Measurements from ENCODE around the gene RARS2.

DNA sequence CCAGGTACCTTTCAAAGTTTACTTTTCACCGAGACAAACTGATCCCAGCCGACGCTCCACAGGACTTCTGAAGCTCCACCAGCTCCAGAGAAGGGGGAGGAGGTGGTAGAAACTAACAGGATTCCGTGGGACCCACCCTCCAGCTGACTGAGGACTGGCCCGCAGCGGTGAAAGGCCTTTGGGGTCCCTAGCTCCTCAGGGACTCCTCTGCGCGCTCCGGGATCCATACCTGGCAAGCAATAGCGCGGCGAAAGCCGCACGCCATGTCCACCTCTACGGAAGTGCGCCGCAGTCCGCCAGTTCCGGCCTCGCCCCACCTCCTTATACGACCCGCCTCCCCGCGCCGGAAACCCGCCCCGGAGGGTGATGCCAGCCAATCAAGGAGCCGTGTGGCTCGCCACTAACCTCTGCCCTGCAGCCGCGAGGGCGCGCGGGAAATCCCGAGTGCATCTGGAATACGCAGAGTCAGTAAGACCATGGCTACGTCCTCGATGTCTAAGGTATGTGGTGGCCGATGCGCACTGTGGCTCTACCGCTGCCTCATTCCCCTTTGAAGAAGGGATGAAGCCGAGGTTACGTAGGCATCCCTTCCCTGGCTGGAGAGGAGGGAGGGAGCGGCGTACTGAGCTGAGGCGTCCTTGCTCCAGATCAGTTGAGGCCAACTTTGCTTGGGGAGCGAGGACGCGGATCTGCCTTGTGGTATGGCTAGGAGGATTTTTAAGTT, at the start of gene RARS2, which contains the start of gene ORC3:
- no peak for TF ChIP-seq FOXJ3 (CRISPR knock-in tag; IDR thresholded peaks at IDR 0.05)
- TF ChIP-seq FOXP1 (CRISPR knock-in tag; IDR thresholded peaks at IDR 0.05), result peak; percentile 77; the same call in 1 of the 2 replicates
- TF ChIP-seq, protein P1, sequence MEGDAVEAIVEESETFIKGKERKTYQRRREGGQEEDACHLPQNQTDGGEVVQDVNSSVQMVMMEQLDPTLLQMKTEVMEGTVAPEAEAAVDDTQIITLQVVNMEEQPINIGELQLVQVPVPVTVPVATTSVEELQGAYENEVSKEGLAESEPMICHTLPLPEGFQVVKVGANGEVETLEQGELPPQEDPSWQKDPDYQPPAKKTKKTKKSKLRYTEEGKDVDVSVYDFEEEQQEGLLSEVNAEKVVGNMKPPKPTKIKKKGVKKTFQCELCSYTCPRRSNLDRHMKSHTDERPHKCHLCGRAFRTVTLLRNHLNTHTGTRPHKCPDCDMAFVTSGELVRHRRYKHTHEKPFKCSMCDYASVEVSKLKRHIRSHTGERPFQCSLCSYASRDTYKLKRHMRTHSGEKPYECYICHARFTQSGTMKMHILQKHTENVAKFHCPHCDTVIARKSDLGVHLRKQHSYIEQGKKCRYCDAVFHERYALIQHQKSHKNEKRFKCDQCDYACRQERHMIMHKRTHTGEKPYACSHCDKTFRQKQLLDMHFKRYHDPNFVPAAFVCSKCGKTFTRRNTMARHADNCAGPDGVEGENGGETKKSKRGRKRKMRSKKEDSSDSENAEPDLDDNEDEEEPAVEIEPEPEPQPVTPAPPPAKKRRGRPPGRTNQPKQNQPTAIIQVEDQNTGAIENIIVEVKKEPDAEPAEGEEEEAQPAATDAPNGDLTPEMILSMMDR (IDR thresholded peaks at IDR 0.05 in 2 of 3, conservative IDR thresholded peaks at IDR 0.05 in 1 of 3; ENCODE audit: insufficient read depth in 2 of 3, low read depth in 1 of 3, low read length in 3 of 3), result no peak
- TF ChIP-seq, protein P2, sequence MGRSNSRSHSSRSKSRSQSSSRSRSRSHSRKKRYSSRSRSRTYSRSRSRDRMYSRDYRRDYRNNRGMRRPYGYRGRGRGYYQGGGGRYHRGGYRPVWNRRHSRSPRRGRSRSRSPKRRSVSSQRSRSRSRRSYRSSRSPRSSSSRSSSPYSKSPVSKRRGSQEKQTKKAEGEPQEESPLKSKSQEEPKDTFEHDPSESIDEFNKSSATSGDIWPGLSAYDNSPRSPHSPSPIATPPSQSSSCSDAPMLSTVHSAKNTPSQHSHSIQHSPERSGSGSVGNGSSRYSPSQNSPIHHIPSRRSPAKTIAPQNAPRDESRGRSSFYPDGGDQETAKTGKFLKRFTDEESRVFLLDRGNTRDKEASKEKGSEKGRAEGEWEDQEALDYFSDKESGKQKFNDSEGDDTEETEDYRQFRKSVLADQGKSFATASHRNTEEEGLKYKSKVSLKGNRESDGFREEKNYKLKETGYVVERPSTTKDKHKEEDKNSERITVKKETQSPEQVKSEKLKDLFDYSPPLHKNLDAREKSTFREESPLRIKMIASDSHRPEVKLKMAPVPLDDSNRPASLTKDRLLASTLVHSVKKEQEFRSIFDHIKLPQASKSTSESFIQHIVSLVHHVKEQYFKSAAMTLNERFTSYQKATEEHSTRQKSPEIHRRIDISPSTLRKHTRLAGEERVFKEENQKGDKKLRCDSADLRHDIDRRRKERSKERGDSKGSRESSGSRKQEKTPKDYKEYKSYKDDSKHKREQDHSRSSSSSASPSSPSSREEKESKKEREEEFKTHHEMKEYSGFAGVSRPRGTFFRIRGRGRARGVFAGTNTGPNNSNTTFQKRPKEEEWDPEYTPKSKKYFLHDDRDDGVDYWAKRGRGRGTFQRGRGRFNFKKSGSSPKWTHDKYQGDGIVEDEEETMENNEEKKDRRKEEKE (IDR thresholded peaks at IDR 0.05; ENCODE audit: borderline replicate concordance in 1 of 2, control insufficient read depth in 1 of 2, low read depth in 2 of 2, low read length in 1 of 2), result no peak
- no peak for TF ChIP-seq EZH2 (IDR thresholded peaks at IDR 0.05; ENCODE audit: borderline replicate concordance, low read depth, low read length)

All from K562 (cell line).